NAMALWA (cell line): Measurements from ENCODE around the gene TLCD3A.
"Not testable (repeated sequence)": the region's sequence is repeated elsewhere in the genome, so short reads cannot be mapped to it uniquely, and the experiment has no call there.

ENCODE experiments used
- DNase-seq: peaks from one replicate; pipeline ENCODE4 v3.0.0-alpha.2; 2015; ENCODE audit warnings: low spot score

The TLCD3A gene

GRCh38 chr17:708132-708531, 24.3 kb upstream of the TLCD3A start:
- DNase-seq: no peak

GRCh38 chr17:718075-718474, 14.3 kb upstream of the TLCD3A start:
- DNase-seq: no peak

GRCh38 chr17:720706-721539, 11.5 kb upstream of the TLCD3A start:
- DNase-seq: no peak

GRCh38 chr17:721540-721937, 10.9 kb upstream of the TLCD3A start:
- DNase-seq: no peak

- no peak for DNase-seq
Observed at GRCh38 chr17:725084-725483, 7.3 kb upstream of the TLCD3A start.

- DNase-seq: no peak
Observed at GRCh38 chr17:725746-726145, 6.7 kb upstream of the TLCD3A start.

- no peak for DNase-seq
Observed at GRCh38 chr17:726271-726919, 6.0 kb upstream of the TLCD3A start.

GRCh38 chr17:728911-729310, 3.5 kb upstream of the TLCD3A start:
- no peak for DNase-seq

GRCh38 chr17:731644-732066, 741 bp upstream of the TLCD3A start:
- DNase-seq: no peak

GRCh38 chr17:732902-733720, 715 bp downstream of the TLCD3A start:
- DNase-seq: no peak

- no peak for DNase-seq
Observed at GRCh38 chr17:733743-734142, 1.3 kb downstream of the TLCD3A start.

GRCh38 chr17:737561-738113, 5.2 kb downstream of the TLCD3A start:
- DNase-seq: no peak

- peak; percentile 80 for DNase-seq
Observed at GRCh38 chr17:740240-741017, 8.0 kb downstream of the TLCD3A start.

GRCh38 chr17:742147-742793, 9.9 kb downstream of the TLCD3A start:
- DNase-seq: no peak

- no peak for DNase-seq
Observed at GRCh38 chr17:743139-743538, 10.7 kb downstream of the TLCD3A start.

GRCh38 chr17:744937-745336, 12.5 kb downstream of the TLCD3A start:
- no peak for DNase-seq

- no peak for DNase-seq
Observed at GRCh38 chr17:745406-745805, 13.0 kb downstream of the TLCD3A start.

- no peak for DNase-seq
Observed at GRCh38 chr17:746181-746580, 13.8 kb downstream of the TLCD3A start.

- DNase-seq: no peak
Observed at GRCh38 chr17:746783-747629, 14.6 kb downstream of the TLCD3A start.

GRCh38 chr17:748604-749003, 16.2 kb downstream of the TLCD3A start:
- DNase-seq: not testable (repeated sequence)
